Heart right ventricle (tissue), 16 donors: ENCODE results near the gene SMG6. TPM values are rescaled to one million over a fixed set of nuclear protein-coding genes. Genes with fewer than 3 reads are reported as not detected.

ENCODE experiments used
- ATAC-seq, 8 donors: fragments of 200-7000 bp; cut with Tn5 transposase; one replicate each; pipeline ENCODE4 v1.9.1; 2020; ENCODE audit warnings: mild to moderate bottlenecking in 8 of 8, moderate library complexity in 8 of 8, moderate number of reproducible peaks in 1 of 8
- DNase-seq, 2 donors: peaks; one replicate each; pipeline ENCODE4 v3.0.0-alpha.2; 2020
- H3K27ac ChIP-seq, 10 donors: fragments of 200-600 bp; sonication (generic) in 2 of 10; one replicate each; pipeline versions ENCODE4 v1.5.0 to v1.8.0; 2020 to 2022; ENCODE audit warnings: mild to moderate bottlenecking in 3 of 10
- H3K27me3 ChIP-seq, 7 donors: fragments of 200-600 bp; one replicate each; pipeline ENCODE4 v1.8.0; 2021 to 2022; ENCODE audit warnings: mild to moderate bottlenecking in 2 of 7
- H3K36me3 ChIP-seq, 9 donors: fragments of 200-600 bp; sonication (generic) in 1 of 9; one replicate each; pipeline versions ENCODE4 v1.5.0 to v1.8.0; 2020 to 2022; ENCODE audit warnings: mild to moderate bottlenecking in 2 of 9
- H3K4me1 ChIP-seq, 9 donors: fragments of 200-600 bp; sonication (generic) in 1 of 9; one replicate each; pipeline versions ENCODE4 v1.5.0 to v1.8.0; 2020 to 2022; ENCODE audit warnings: mild to moderate bottlenecking in 4 of 9
- H3K4me3 ChIP-seq, 10 donors: fragments of 200-600 bp; sonication (generic) in 2 of 10; one replicate each; pipeline versions ENCODE4 v1.5.0 to v1.8.0; 2020 to 2022; ENCODE audit warnings: mild to moderate bottlenecking in 7 of 10, moderate library complexity in 2 of 10
- H3K9me3 ChIP-seq, 11 donors: fragments of 200-600 bp in 10 of 11; sonication (generic) in 2 of 11; one replicate each; pipeline versions ENCODE4 v1.5.0 to v1.8.0; 2013 to 2022; ENCODE audit warnings: mild to moderate bottlenecking in 2 of 11, control low read depth in 1 of 11, moderate library complexity in 1 of 11
- CTCF ChIP-seq, 9 donors: fragments of 200-600 bp; sonication (generic) in 2 of 9; IDR thresholded peaks; one replicate each; pipeline versions ENCODE4 v1.5.0 to v1.8.0; 2021 to 2022; ENCODE audit warnings: antibody characterized with exemption in 9 of 9, mild to moderate bottlenecking in 5 of 9, moderate library complexity in 1 of 9
- WGBS, 2 donors: extraction: QIAGEN DNeasy Blood & Tissue Kit; methylation state at CpG; one replicate each; pipeline ENCODE4 v1.1.7; 2013; ENCODE audit warnings: inconsistent platforms in 1 of 2; 5-methylcytosine and 5-hydroxymethylcytosine counted together
- intact Hi-C, 10 donors: fragments of 100-400 bp; cut with DNase I; formaldehyde crosslinking; loops; one replicate each; pipeline versions ENCODE4 v1.11.1 to v1.14.2; 2022
- polyA plus RNA-seq, 2 donors: library from polyadenylated mRNA; stranded (reverse); fragments of 200-250 nt; gene quantifications; one replicate each; pipeline ENCODE4 v1.2.3, GENCODE V29; 2013
- total RNA-seq, 10 donors: library from RNA; stranded (reverse); fragmentation: NEBNext Ultra II Directional in 3 of 10; extraction: Animal tissue kit (Norgen Biotek cat#: 25700) in 3 of 10; gene quantifications; one replicate each; pipeline versions ENCODE4 v1.2.1 to v1.2.4, GENCODE V29; 2021 to 2023
- donor health status: Arrhythmogenic right ventricular cardiomyopathy.
- donor health status: ischemic (EF 13 %, LVEDD 7.1; RV severe dilation, severe dysfunction).
- donor health status: healthy with polysubstance abuse.
- donor health status: DM: no; HTN: yes; CAD: no.
- donor health status: DM: no; HTN: no; CAD: no.
- donor health status: ischemic (EF 25% LVEDD 6.9; RV normal size, moderate dysfunction).
- donor health status: ischemic (EF 25% LVEDD 5.7; RV mildly dilated, moderate dysfunction).
- donor health status: healthy.
- donor health status: DM: yes; HTN: yes; CAD: no.
- donor health status: Ischemic cardiomyopathy.
- donor health status: ischemic (EF 35%, LVEDD 5.7; RV mildly dilated, moderate dysfunction).
- donor health status: nonischemic (EF 11% LVEDD 7.7; RV severe dilation, severe dysfunction).
- donor health status: DM: yes; HTN: yes; CAD: no.
- donor health status: PGD.
- donor health status: ischemic (EF 29% LVEDD 5.4; RV normal size, mild dysfunction).
- donor health status: nonischemic (EF 23%, LVEDD 6.1; RV moderate dilation, normal function).

Gene SMG6
- total and polyA plus RNA-seq, 12 donors, result 13.6 to 28.1 (median 19.6) TPM

GRCh38 chr17:2174014-2174413 is 129.6 kb downstream of the SMG6 start:
- H3K4me3 ChIP-seq, result peak overlapping the region in 3 of 10 donors; percentile 11 to 14 (median 14)
- intact Hi-C loops, result loop anchor here in 8 of 10 donors (2.0 to 10.0 kb wide), 11 partner anchors 33 to 221 kb away; partner anchors contain the start of gene HIC1 (in 4 of the 8)
- H3K9me3 ChIP-seq, result no peaks in the 10 kb centered on the region
- H3K36me3 ChIP-seq, result peaks cover 0 to 38% (median 0%) of the 10 kb centered on the region in 9 donors
- H3K27ac ChIP-seq, result peak overlapping the region; percentile 65 to 96 (median 88)
- ATAC-seq (no peak), DNase-seq (no peak)
- H3K4me1 ChIP-seq, result peaks cover 52 to 100% (median 81%) of the 10 kb centered on the region in 9 donors
- no peak for TF ChIP-seq CTCF (IDR thresholded peaks at IDR 0.05)
- no peaks in the 10 kb centered on the region for H3K27me3 ChIP-seq
- 69 to 79% methylated on average over 3 of the region's 3 CpGs for WGBS, 2 donors

DNA sequence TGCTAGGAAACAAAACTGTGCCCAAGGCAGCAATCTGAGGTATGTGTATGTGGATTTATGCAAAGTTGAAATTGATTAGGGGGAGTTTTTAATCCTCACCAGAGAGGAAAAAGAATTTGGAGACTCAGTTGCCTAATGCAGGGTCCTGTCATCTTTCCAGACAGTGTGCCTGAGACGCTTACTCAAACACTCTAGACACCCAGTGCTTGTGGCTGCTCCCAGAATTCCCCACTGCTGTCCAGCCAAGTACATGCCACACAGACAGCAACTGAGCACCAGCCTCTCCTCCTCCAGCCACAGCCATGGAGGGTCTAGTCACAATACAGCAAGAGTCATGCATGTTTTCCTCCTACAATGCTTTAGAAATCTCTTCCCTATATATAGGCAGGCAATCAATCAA is 130.6 kb downstream of the SMG6 start:
- Histone ChIP-seq H3K9me3 (no peaks in the 10 kb centered on the region), H3K36me3 (peaks cover 0 to 48% (median 0%) of the 10 kb centered on the region in 9 donors), H3K27me3 (no peaks in the 10 kb centered on the region), H3K4me3 (peak overlapping the region in 2 of 10 donors; percentile 20 to 35), H3K27ac (peak overlapping the region; percentile 52 to 96 (median 88)), H3K4me1 (peaks cover 42 to 90% (median 72%) of the 10 kb centered on the region in 9 donors)
- intact Hi-C loops, result loop anchor here in 9 of 10 donors (2.0 to 10.0 kb wide), 12 partner anchors 34 to 222 kb away; partner anchors contain the start of gene HIC1 (in 4 of the 9)
- WGBS, 2 donors, result 30 to 39% methylated on average over 1 of the region's 1 CpG
- ATAC-seq (peak in 6 of 8 donors; percentile 32 to 72 (median 47)), DNase-seq (peak in 1 of 2 donors; percentile 48)
- TF ChIP-seq CTCF (IDR thresholded peaks at IDR 0.05), result no peak

DNA sequence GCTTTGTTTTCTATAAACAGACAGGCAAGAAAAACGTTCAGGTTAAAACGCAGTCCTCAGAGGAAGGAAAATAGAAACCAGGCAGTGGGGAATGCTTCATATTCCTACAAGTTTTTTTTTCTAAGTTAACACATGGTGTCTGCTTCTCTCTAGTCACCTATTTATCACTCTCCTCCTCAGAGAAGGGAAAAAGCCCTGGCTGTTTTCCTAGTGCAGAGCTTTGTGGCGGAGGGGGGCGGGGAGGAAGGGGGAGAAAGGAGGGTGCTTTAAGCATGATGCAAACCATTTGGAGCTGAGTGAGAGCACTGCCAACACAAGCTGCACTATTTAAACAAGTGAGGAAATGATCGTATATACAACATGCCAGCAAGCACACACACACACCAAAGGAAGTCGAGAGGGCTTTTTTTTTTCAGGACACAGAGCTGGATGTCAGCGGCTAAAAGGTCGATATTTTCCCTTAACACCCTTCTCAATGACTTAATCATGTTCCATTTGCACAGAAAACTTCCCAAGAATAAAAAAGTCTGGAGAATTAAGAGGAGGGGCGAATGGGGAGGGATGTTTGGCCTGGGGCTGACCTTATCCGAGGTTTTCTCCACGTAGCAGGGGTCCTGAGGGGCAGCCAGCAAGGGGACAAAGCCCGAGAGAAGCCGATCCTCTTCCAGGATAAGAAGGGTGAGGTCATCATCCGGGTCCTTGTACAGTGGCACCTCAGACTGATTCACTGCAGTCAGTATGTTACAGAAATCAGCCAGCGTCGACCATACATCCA is 131.3 kb downstream of the SMG6 start:
- Histone ChIP-seq H3K9me3 (no peaks in the 10 kb centered on the region), H3K4me3 (peak overlapping the region in 8 of 10 donors; percentile 10 to 38 (median 21)), H3K4me1 (peaks cover 41 to 82% (median 64%) of the 10 kb centered on the region in 9 donors), H3K27me3 (no peaks in the 10 kb centered on the region), H3K27ac (peak overlapping the region; percentile 52 to 96 (median 88)), H3K36me3 (peaks cover 0 to 50% (median 0%) of the 10 kb centered on the region in 9 donors)
- no peak for TF ChIP-seq CTCF (IDR thresholded peaks at IDR 0.05)
- intact Hi-C loops, result loop anchor here in 9 of 10 donors (2.0 to 10.0 kb wide), 12 partner anchors 35 to 223 kb away; partner anchors contain the start of gene HIC1 (in 4 of the 9)
- DNase-seq (peak; percentile 72 to 91), ATAC-seq (peak; percentile 64 to 83 (median 80))
- whole genome bisulfite sequencing, 2 donors, result 11 to 12% methylated on average over 16 of the region's 16 CpGs

- ATAC-seq, result peak; percentile 6 to 50 (median 26)
- DNase-seq, result peak; percentile 35 to 67
- no peaks in the 10 kb centered on the region for H3K27me3 ChIP-seq
- H3K36me3 ChIP-seq, result peaks cover 0 to 49% (median 0%) of the 10 kb centered on the region in 9 donors
- peak overlapping the region in 8 of 10 donors; percentile 10 to 38 (median 21) for H3K4me3 ChIP-seq
- H3K9me3 ChIP-seq, result no peaks in the 10 kb centered on the region
- 4 to 11% methylated on average over 6 of the region's 6 CpGs for WGBS, 2 donors
- TF ChIP-seq CTCF (IDR thresholded peaks at IDR 0.05), result no peak
- peak overlapping the region; percentile 52 to 96 (median 88) for H3K27ac ChIP-seq
- intact Hi-C loops, result loop anchor here in 9 of 10 donors (2.0 to 10.0 kb wide), 12 partner anchors 36 to 223 kb away; partner anchors contain the start of gene HIC1 (in 4 of the 9)
- H3K4me1 ChIP-seq, result peaks cover 36 to 77% (median 58%) of the 10 kb centered on the region in 9 donors
These were observed 131.9 kb downstream of the SMG6 start for GRCh38 chr17:2171702-2172076.
